HT-29 (cell line): ENCODE results near the gene COL4A4. TPM values are rescaled to one million over a fixed set of nuclear protein-coding genes. Genes with fewer than 3 reads are reported as not detected.

ENCODE experiments used
- small RNA-seq: library from RNA; depleted of rRNA; stranded (forward); fragments of <200 nt; gene quantifications from one replicate; pipeline ENCODE3, GENCODE V24; 2014
- total RNA-seq: library from RNA; depleted of rRNA; stranded (reverse); fragments of >200 nt; shearing (Covaris generic); gene quantifications from 2 replicates; pipeline ENCODE4 v1.2.3, GENCODE V29; 2014; rRNA removed

COL4A4 gene
- total RNA-seq, 1 experiment from 2014 or later: not detected

Small RNA genes lying within 50 kb of the gene (small RNA-seq; reads per million reads assigned to genes)
- gene RF00554: not detected

Other genes starting within 250 kb of the COL4A4 start
- gene COL4A3, start 419 bp upstream of the COL4A4 start, total RNA-seq: not detected in 2 replicates
- 56.9 and 58.2 TPM in 2 replicates for gene MFF, start 161.0 kb upstream of the COL4A4 start, total RNA-seq
- 0.36 TPM in 1 of 2 replicates, not detected in the other for gene TM4SF20, start 215.1 kb upstream of the COL4A4 start, total RNA-seq
- not detected in 2 replicates for gene SCYGR1, start 223.7 kb upstream of the COL4A4 start, total RNA-seq